ENCODE data around the gene SPECC1.
"Not testable (repeated sequence)": the region's sequence is repeated elsewhere in the genome, so short reads cannot be mapped to it uniquely, and the experiment has no call there.

SPECC1 gene

GRCh38 chr17:20256144-20256543 is 247.0 kb downstream of the SPECC1 start:
- no peak for DNase-seq (ENCODE audit: low spot score)
- no peak for TF ChIP-seq CTCF (IDR thresholded peaks at IDR 0.05; ENCODE audit: extremely low read depth, missing control alignments)

GRCh38 chr17:20257008-20257407 is 247.8 kb downstream of the SPECC1 start:
- TF ChIP-seq CTCF (IDR thresholded peaks at IDR 0.05; ENCODE audit: extremely low read depth, missing control alignments): no peak
- no peak for DNase-seq (ENCODE audit: low spot score)

GRCh38 chr17:20257798-20258197 is 248.6 kb downstream of the SPECC1 start:
- TF ChIP-seq CTCF (IDR thresholded peaks at IDR 0.05; ENCODE audit: extremely low read depth, missing control alignments): no peak
- no peak for DNase-seq (ENCODE audit: low spot score)

GRCh38 chr17:20259668-20260067 is 250.5 kb downstream of the SPECC1 start:
- no peak for DNase-seq (ENCODE audit: low spot score)
- no peak for TF ChIP-seq CTCF (IDR thresholded peaks at IDR 0.05; ENCODE audit: extremely low read depth, missing control alignments)

GRCh38 chr17:20260268-20260667 is 251.1 kb downstream of the SPECC1 start:
- no peak for TF ChIP-seq CTCF (IDR thresholded peaks at IDR 0.05; ENCODE audit: extremely low read depth, missing control alignments)
- no peak for DNase-seq (ENCODE audit: low spot score)

- no peak for TF ChIP-seq CTCF (IDR thresholded peaks at IDR 0.05; ENCODE audit: extremely low read depth, missing control alignments)
- DNase-seq (ENCODE audit: low spot score): no peak
Observed at GRCh38 chr17:20262226-20263114, 253.3 kb downstream of the SPECC1 start.

GRCh38 chr17:20263115-20263433 is 253.9 kb downstream of the SPECC1 start:
- DNase-seq (ENCODE audit: low spot score): not testable (repeated sequence)

- no peak for DNase-seq (ENCODE audit: low spot score)
- TF ChIP-seq CTCF (IDR thresholded peaks at IDR 0.05; ENCODE audit: extremely low read depth, missing control alignments): no peak
Observed at GRCh38 chr17:20263595-20263994, 254.4 kb downstream of the SPECC1 start.

Data from GM20000 (cell line).